ENCODE data around the gene MAL. TPM values are rescaled to one million over a fixed set of nuclear protein-coding genes. Genes with fewer than 3 reads are reported as not detected.

The MAL gene
- total RNA-seq, 1 experiment from 2014 or later = not detected

- no peak for DNase-seq (ENCODE audit: low read depth in 1 of 2, low spot score in 2 of 2)
- Histone ChIP-seq H3K36me3 (no peaks in the 10 kb centered on the region), H3K27ac (no peak overlapping the region), H3K27me3 (replicated peaks) (no peaks in the 10 kb centered on the region), H3K9me3 (replicated peaks) (no peaks in the 10 kb centered on the region), H3K4me3 (no peak overlapping the region), H3K4me1 (replicated peaks) (no peaks in the 10 kb centered on the region)
Observed at GRCh38 chr2:95016616-95017015, 8.9 kb upstream of the MAL start.

- Histone ChIP-seq H3K27ac (no peak overlapping the region), H3K9me3 (replicated peaks) (no peaks in the 10 kb centered on the region), H3K36me3 (no peaks in the 10 kb centered on the region), H3K4me1 (replicated peaks) (no peaks in the 10 kb centered on the region), H3K4me3 (no peak overlapping the region), H3K27me3 (replicated peaks) (0 out of 2 replicates have a peak, but pooled peaks cover 2% of the 10 kb centered on the region)
- DNase-seq (ENCODE audit: low read depth in 1 of 2, low spot score in 2 of 2) = no peak
Observed at GRCh38 chr2:95017071-95017501, 8.4 kb upstream of the MAL start.

GRCh38 chr2:95017836-95018235 lies 7.7 kb upstream of the MAL start:
- Histone ChIP-seq H3K27ac (no peak overlapping the region), H3K9me3 (replicated peaks) (no peaks in the 10 kb centered on the region), H3K36me3 (no peaks in the 10 kb centered on the region), H3K4me3 (no peak overlapping the region), H3K27me3 (replicated peaks) (peaks cover 9% of the 10 kb centered on the region; the same call in 1 of the 2 replicates), H3K4me1 (replicated peaks) (no peaks in the 10 kb centered on the region)
- no peak for DNase-seq (ENCODE audit: low read depth in 1 of 2, low spot score in 2 of 2)

GRCh38 chr2:95018301-95018700 lies 7.2 kb upstream of the MAL start:
- H3K36me3 ChIP-seq = no peaks in the 10 kb centered on the region
- peaks cover 14% of the 10 kb centered on the region; the same call in 1 of the 2 replicates for H3K27me3 ChIP-seq (replicated peaks)
- no peaks in the 10 kb centered on the region for H3K9me3 ChIP-seq (replicated peaks)
- no peak for DNase-seq (ENCODE audit: low read depth in 1 of 2, low spot score in 2 of 2)
- H3K4me1 ChIP-seq (replicated peaks) = no peaks in the 10 kb centered on the region
- no peak overlapping the region for H3K27ac ChIP-seq
- H3K4me3 ChIP-seq = no peak overlapping the region

GRCh38 chr2:95018861-95019550 lies 6.5 kb upstream of the MAL start:
- DNase-seq (ENCODE audit: low read depth in 1 of 2, low spot score in 2 of 2) = no peak
- H3K4me3 ChIP-seq = no peak overlapping the region
- peaks cover 16% of the 10 kb centered on the region; the same call in 1 of the 2 replicates for H3K27me3 ChIP-seq (replicated peaks)
- H3K4me1 ChIP-seq (replicated peaks) = no peaks in the 10 kb centered on the region
- H3K9me3 ChIP-seq (replicated peaks) = no peaks in the 10 kb centered on the region
- no peak overlapping the region for H3K27ac ChIP-seq
- no peaks in the 10 kb centered on the region for H3K36me3 ChIP-seq

- H3K27me3 ChIP-seq (replicated peaks) = peaks cover 16% of the 10 kb centered on the region; the same call in 1 of the 2 replicates
- no peaks in the 10 kb centered on the region for H3K9me3 ChIP-seq (replicated peaks)
- no peaks in the 10 kb centered on the region for H3K4me1 ChIP-seq (replicated peaks)
- no peak for DNase-seq (ENCODE audit: low read depth in 1 of 2, low spot score in 2 of 2)
- H3K4me3 ChIP-seq = no peak overlapping the region
- no peaks in the 10 kb centered on the region for H3K36me3 ChIP-seq
- no peak overlapping the region for H3K27ac ChIP-seq
Observed at GRCh38 chr2:95019572-95019971, 5.9 kb upstream of the MAL start.

GRCh38 chr2:95020275-95021022 lies 5.1 kb upstream of the MAL start:
- no peak overlapping the region for H3K27ac ChIP-seq
- H3K36me3 ChIP-seq = no peaks in the 10 kb centered on the region
- no peak overlapping the region for H3K4me3 ChIP-seq
- H3K9me3 ChIP-seq (replicated peaks) = no peaks in the 10 kb centered on the region
- DNase-seq (ENCODE audit: low read depth in 1 of 2, low spot score in 2 of 2) = no peak
- no peaks in the 10 kb centered on the region for H3K4me1 ChIP-seq (replicated peaks)
- peaks cover 20% of the 10 kb centered on the region for H3K27me3 ChIP-seq (replicated peaks)

GRCh38 chr2:95021023-95021416 lies 4.5 kb upstream of the MAL start:
- no peak overlapping the region for H3K27ac ChIP-seq
- H3K36me3 ChIP-seq = no peaks in the 10 kb centered on the region
- H3K4me1 ChIP-seq (replicated peaks) = no peaks in the 10 kb centered on the region
- no peak for DNase-seq (ENCODE audit: low read depth in 1 of 2, low spot score in 2 of 2)
- H3K27me3 ChIP-seq (replicated peaks) = peaks cover 26% of the 10 kb centered on the region
- H3K9me3 ChIP-seq (replicated peaks) = no peaks in the 10 kb centered on the region
- H3K4me3 ChIP-seq = no peak overlapping the region

GRCh38 chr2:95021847-95022246 lies 3.7 kb upstream of the MAL start:
- Histone ChIP-seq H3K4me1 (replicated peaks) (no peaks in the 10 kb centered on the region), H3K4me3 (no peak overlapping the region), H3K9me3 (replicated peaks) (no peaks in the 10 kb centered on the region), H3K36me3 (no peaks in the 10 kb centered on the region), H3K27me3 (replicated peaks) (peaks cover 30% of the 10 kb centered on the region), H3K27ac (no peak overlapping the region)
- DNase-seq (ENCODE audit: low read depth in 1 of 2, low spot score in 2 of 2) = no peak

GRCh38 chr2:95022309-95023221 lies 2.9 kb upstream of the MAL start:
- H3K27ac ChIP-seq = no peak overlapping the region
- H3K9me3 ChIP-seq (replicated peaks) = no peaks in the 10 kb centered on the region
- no peaks in the 10 kb centered on the region for H3K36me3 ChIP-seq
- peaks cover 32% of the 10 kb centered on the region for H3K27me3 ChIP-seq (replicated peaks)
- no peak overlapping the region for H3K4me3 ChIP-seq
- DNase-seq (ENCODE audit: low read depth in 1 of 2, low spot score in 2 of 2) = peak in 1 of 2 experiments; percentile 52
- no peaks in the 10 kb centered on the region for H3K4me1 ChIP-seq (replicated peaks)

GRCh38 chr2:95023222-95023597 lies 2.3 kb upstream of the MAL start:
- Histone ChIP-seq H3K4me1 (replicated peaks) (no peaks in the 10 kb centered on the region), H3K9me3 (replicated peaks) (no peaks in the 10 kb centered on the region), H3K27me3 (replicated peaks) (peaks cover 33% of the 10 kb centered on the region), H3K4me3 (no peak overlapping the region), H3K36me3 (no peaks in the 10 kb centered on the region), H3K27ac (no peak overlapping the region)
- no peak for DNase-seq (ENCODE audit: low read depth in 1 of 2, low spot score in 2 of 2)

GRCh38 chr2:95024371-95024770 lies 1.1 kb upstream of the MAL start:
- no peak for DNase-seq (ENCODE audit: low read depth in 1 of 2, low spot score in 2 of 2)
- Histone ChIP-seq H3K4me3 (no peak overlapping the region), H3K4me1 (replicated peaks) (no peaks in the 10 kb centered on the region), H3K27ac (no peak overlapping the region), H3K36me3 (no peaks in the 10 kb centered on the region), H3K9me3 (replicated peaks) (no peaks in the 10 kb centered on the region), H3K27me3 (replicated peaks) (peaks cover 44% of the 10 kb centered on the region)

GRCh38 chr2:95024960-95025405 lies 525 bp upstream of the MAL start:
- H3K27ac ChIP-seq = no peak overlapping the region
- H3K4me3 ChIP-seq = no peak overlapping the region
- DNase-seq (ENCODE audit: low read depth in 1 of 2, low spot score in 2 of 2) = no peak
- H3K27me3 ChIP-seq (replicated peaks) = peaks cover 44% of the 10 kb centered on the region
- H3K36me3 ChIP-seq = no peaks in the 10 kb centered on the region
- no peaks in the 10 kb centered on the region for H3K4me1 ChIP-seq (replicated peaks)
- H3K9me3 ChIP-seq (replicated peaks) = no peaks in the 10 kb centered on the region

All from SJSA1 (cell line).